Peyer's patch (tissue), 4 donors: ENCODE data around the gene KCNK1.

Experiments
- POLR2A ChIP-seq, 2 donors: fragments of 450-650 bp; IDR thresholded peaks; one replicate each; pipeline ENCODE4 v1.5.1; 2017; ENCODE audit warnings: antibody characterized with exemption in 2 of 2, mild to moderate bottlenecking in 2 of 2, moderate library complexity in 2 of 2
- TF ChIP-seq, protein P1 (sequence below), 6 experiments: fragments of 450-650 bp in 4 of 6; fragments of 200-600 bp in 2 of 6; sonication (generic) in 1 of 6; IDR thresholded peaks; one replicate each; pipeline ENCODE4 v1.5.1; 2017 to 2019; ENCODE audit warnings: antibody characterized with exemption in 6 of 6, mild to moderate bottlenecking in 3 of 6, moderate library complexity in 1 of 6

GRCh38 chr1:233586301-233586700 is 27.6 kb upstream of the KCNK1 start:
- TF ChIP-seq, protein P1, sequence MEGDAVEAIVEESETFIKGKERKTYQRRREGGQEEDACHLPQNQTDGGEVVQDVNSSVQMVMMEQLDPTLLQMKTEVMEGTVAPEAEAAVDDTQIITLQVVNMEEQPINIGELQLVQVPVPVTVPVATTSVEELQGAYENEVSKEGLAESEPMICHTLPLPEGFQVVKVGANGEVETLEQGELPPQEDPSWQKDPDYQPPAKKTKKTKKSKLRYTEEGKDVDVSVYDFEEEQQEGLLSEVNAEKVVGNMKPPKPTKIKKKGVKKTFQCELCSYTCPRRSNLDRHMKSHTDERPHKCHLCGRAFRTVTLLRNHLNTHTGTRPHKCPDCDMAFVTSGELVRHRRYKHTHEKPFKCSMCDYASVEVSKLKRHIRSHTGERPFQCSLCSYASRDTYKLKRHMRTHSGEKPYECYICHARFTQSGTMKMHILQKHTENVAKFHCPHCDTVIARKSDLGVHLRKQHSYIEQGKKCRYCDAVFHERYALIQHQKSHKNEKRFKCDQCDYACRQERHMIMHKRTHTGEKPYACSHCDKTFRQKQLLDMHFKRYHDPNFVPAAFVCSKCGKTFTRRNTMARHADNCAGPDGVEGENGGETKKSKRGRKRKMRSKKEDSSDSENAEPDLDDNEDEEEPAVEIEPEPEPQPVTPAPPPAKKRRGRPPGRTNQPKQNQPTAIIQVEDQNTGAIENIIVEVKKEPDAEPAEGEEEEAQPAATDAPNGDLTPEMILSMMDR (IDR thresholded peaks at IDR 0.05): no peak
- no peak for TF ChIP-seq POLR2A (IDR thresholded peaks at IDR 0.05)
